Epithelial cell of umbilical artery (primary cell): ENCODE measurements around the gene OR51G2. TPM values are rescaled to one million over a fixed set of nuclear protein-coding genes. Genes with fewer than 3 reads are reported as not detected.

Source experiments
- total RNA-seq: library from RNA; depleted of rRNA; stranded (reverse); fragments of >200 nt; gene quantifications from 2 replicates; pipeline ENCODE4 v1.2.3, GENCODE V29; 2014

The OR51G2 gene, protein sequence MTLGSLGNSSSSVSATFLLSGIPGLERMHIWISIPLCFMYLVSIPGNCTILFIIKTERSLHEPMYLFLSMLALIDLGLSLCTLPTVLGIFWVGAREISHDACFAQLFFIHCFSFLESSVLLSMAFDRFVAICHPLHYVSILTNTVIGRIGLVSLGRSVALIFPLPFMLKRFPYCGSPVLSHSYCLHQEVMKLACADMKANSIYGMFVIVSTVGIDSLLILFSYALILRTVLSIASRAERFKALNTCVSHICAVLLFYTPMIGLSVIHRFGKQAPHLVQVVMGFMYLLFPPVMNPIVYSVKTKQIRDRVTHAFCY
- total RNA-seq = not detected in 2 replicates

GRCh38 chr11:4919250-4919649, at the start of gene OR51G2:
TSS of gene OR51G2 (minus strand) at chr11:4919350. CDS start at chr11:4915663, 3,687 bp downstream.

GRCh38 chr11:4955613-4956012, 36.5 kb upstream of the OR51G2 start, which contains the start of gene OR51A2:
TSS of gene OR51A2 (minus strand) at chr11:4955713. CDS start at chr11:4955713, 0 bp downstream.

DNA sequence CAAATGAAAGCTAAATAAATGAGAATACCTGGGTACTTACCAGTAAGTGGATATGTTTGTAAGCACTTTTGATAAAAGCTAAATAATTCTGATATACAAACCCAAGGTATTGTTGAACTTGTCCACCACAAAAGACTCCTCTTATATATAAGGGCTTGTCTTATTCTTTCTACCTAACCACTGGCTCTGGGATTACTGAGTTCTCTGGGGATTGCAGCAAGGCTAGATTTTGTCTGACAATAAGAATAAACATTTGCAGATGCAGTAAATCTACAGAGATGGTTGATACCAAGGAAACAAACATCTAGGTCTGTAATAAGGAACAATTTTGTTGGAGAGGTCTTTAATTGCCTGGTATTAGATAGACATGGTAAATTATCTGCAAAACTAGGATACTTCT, 28.4 kb upstream of the OR51G2 start, which contains the start of gene OR51A4:
Gene OR51A4, minus strand, starts transcription at position 101 of the 400 bp plus-strand sequence. CDS start 505 bp downstream, outside the sequence.

DNA sequence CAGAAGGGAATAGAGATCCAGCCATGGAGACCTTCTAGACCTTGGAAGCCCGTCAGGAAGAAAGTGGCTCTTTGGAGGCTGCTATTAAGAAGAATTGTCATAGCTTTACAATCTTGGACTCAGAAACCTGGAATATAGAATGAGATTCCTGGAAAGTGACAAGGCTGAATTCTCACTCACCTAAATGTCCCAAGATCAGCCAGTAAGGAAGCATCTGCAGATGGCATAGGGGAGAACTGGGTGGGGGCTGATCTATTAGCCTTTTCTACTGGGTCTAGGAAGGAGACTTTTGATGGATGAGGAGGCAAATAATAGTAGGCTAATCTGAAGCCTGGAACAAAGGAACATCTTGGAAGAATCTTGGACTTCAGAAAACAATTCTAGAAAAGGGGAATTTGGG, 5.1 kb upstream of the OR51G2 start, which contains the start of gene OR51G1:
Gene OR51G1, minus strand, starts transcription at position 101 of the 400 bp plus-strand sequence. Its CDS starts 0 bp downstream, at position 101.

DNA sequence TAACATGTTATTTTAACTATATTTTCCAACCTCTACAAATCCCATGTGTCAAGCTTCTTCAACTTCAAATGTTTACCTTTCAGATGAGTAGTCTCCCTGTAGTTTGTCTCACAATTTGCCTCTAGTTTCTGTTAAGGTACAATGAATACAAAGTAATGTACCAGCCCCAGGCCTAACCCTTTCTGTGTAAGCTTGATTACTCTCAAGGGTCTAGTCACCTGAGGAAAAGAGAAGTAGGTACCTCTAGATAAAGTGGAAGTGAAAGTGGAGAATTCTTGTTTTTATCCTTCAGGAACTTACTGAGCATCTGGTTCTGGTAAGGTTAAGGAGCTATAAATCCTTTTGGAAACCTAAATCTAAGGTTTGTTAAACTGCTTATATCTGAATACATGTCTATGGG, 15.7 kb downstream of the OR51G2 start, which contains the start of gene OR51A7:
Gene OR51A7, plus strand, starts transcription at position 300 of the 400 bp plus-strand sequence. CDS start 3,587 bp downstream, outside the sequence.

DNA sequence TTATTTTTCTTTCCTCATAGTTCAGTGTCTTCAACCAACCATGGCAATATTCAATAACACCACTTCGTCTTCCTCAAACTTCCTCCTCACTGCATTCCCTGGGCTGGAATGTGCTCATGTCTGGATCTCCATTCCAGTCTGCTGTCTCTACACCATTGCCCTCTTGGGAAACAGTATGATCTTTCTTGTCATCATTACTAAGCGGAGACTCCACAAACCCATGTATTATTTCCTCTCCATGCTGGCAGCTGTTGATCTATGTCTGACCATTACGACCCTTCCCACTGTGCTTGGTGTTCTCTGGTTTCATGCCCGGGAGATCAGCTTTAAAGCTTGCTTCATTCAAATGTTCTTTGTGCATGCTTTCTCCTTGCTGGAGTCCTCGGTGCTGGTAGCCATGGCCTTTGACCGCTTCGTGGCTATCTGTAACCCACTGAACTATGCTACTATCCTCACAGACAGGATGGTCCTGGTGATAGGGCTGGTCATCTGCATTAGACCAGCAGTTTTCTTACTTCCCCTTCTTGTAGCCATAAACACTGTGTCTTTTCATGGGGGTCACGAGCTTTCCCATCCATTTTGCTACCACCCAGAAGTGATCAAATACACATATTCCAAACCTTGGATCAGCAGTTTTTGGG, 37.2 kb downstream of the OR51G2 start, which contains the start of gene OR51T1:
Gene OR51T1, plus strand, starts transcription at position 41 of the 641 bp plus-strand sequence. Its CDS starts 0 bp downstream, at position 41.

Other genes with a start within 250 kb of the OR51G2 start
- gene OR51E2, start 221.5 kb downstream of the OR51G2 start, total RNA-seq = not detected in 2 replicates
- gene MMP26, start 214.6 kb downstream of the OR51G2 start, total RNA-seq = not detected in 2 replicates
- gene OR51F1, start 149.4 kb downstream of the OR51G2 start, total RNA-seq = not detected in 2 replicates
- gene OR52R1, start 115.0 kb downstream of the OR51G2 start, total RNA-seq = not detected in 2 replicates
- gene OR51F2, start 98.0 kb downstream of the OR51G2 start, total RNA-seq = not detected in 2 replicates
- gene OR51S1, start 70.1 kb downstream of the OR51G2 start, total RNA-seq = not detected in 2 replicates
- gene OR51T1, start 37.5 kb downstream of the OR51G2 start, total RNA-seq = not detected in 2 replicates
- not detected in 2 replicates for gene OR51A7, start 15.6 kb downstream of the OR51G2 start, total RNA-seq
- gene OR51G1, start 5.0 kb upstream of the OR51G2 start, total RNA-seq = not detected in 2 replicates
- not detected in 2 replicates for gene OR51A4, start 28.3 kb upstream of the OR51G2 start, total RNA-seq
- gene OR51A2, start 36.4 kb upstream of the OR51G2 start, total RNA-seq = not detected in 2 replicates
- not detected in 2 replicates for gene OR51L1, start 75.5 kb upstream of the OR51G2 start, total RNA-seq
- not detected in 2 replicates for gene OR52J3, start 127.2 kb upstream of the OR51G2 start, total RNA-seq
- not detected in 2 replicates for gene OR52E2, start 140.3 kb upstream of the OR51G2 start, total RNA-seq
- not detected in 2 replicates for gene OR52E1, start 150.2 kb upstream of the OR51G2 start, total RNA-seq
- gene OR52A5, start 219.0 kb upstream of the OR51G2 start, total RNA-seq = not detected in 2 replicates
- gene OR52A1, start 235.4 kb upstream of the OR51G2 start, total RNA-seq = not detected in 2 replicates